ENCODE measurements around the gene SIL1. TPM values are rescaled to one million over a fixed set of nuclear protein-coding genes. Genes with fewer than 3 reads are reported as not detected.

The SIL1 gene
- total and polyA plus RNA-seq, 9 of the 15 experiments (the other 6 are each of a cell fraction or from before 2014, with no cell fraction given): 1.3 to 30.5 (median 18.1) TPM

- Histone ChIP-seq H3K4me2 (ENCODE audit: insufficient read depth, low read length) (no peak overlapping the region; the same call in 1 of the 2 replicates), H3K9ac (ENCODE audit: insufficient read depth in 1 of 2, low read depth in 2 of 2, low read length in 2 of 2) (peak overlapping the region in 1 of 2 experiments; percentile 32; a peak in 1 of 4 replicates), H3K4me1 (replicated peaks in 1 of 2; ENCODE audit: control insufficient read depth in 2 of 2, insufficient read depth in 2 of 2, low read length in 2 of 2) (peaks cover 19 to 26% of the 10 kb centered on the region in 2 experiments), H4K20me1 (replicated peaks; ENCODE audit: control insufficient read depth, insufficient read depth, low read length) (peaks cover 28% of the 10 kb centered on the region; the same call in 1 of the 2 replicates), H3K27me3 (ENCODE audit: control insufficient read depth in 2 of 2, insufficient read depth in 2 of 2, low read length in 2 of 2) (no peaks in the 10 kb centered on the region), H2AFZ (ENCODE audit: low read depth, low read length) (no peak overlapping the region), H3K9me1 (ENCODE audit: control insufficient read depth, insufficient read depth, low read length) (peaks cover 4% of the 10 kb centered on the region), H3K9me3 (replicated peaks; ENCODE audit: control insufficient read depth, insufficient read depth, low read depth, low read length) (no peaks in the 10 kb centered on the region), H3K4me3 (no peak overlapping the region), H3K27ac (ENCODE audit: extremely low read depth, low read depth, low read length) (peak overlapping the region; percentile 64; the same call in 1 of the 3 replicates), H3K36me3 (ENCODE audit: control insufficient read depth, insufficient read depth, low read length) (no peaks in the 10 kb centered on the region), H3K79me2 (ENCODE audit: control insufficient read depth, insufficient read depth, low read length) (no peaks in the 10 kb centered on the region)
- BruUV-seq (replicated peaks): no TSS peak
- in situ Hi-C loops (cut with MboI) (no loop called here), intact Hi-C loops (cut with micrococcal nuclease) (no loop called here)
- POLR2A ChIA-PET: interaction anchor here (0.6 to 1.4 kb wide), 4 partner anchors 8 to 180 kb away, joined by 3 to 8 read pairs (median 4); no protein-coding TSS in a partner anchor
- DNase-seq (ENCODE audit: extremely low read depth in 1 of 4, low spot score in 3 of 4) (peak in 1 of 4 experiments; percentile 14), ATAC-seq (peak; percentile 16), FAIRE-seq (no peak)
- CTCF ChIA-PET (ENCODE audit: low intra/inter-chr PET ratio): no interaction called here
- 48% methylated on average over 9 of the region's 9 CpGs for WGBS (ENCODE audit: insufficient coverage, low coverage, missing lambda C conversion rate)
- TF ChIP-seq ETV5 (CRISPR knock-in tag; IDR thresholded peaks at IDR 0.05; ENCODE audit: low read depth) (no peak), L3MBTL2 (IDR thresholded peaks at IDR 0.05) (peak; percentile 49; the same call in 1 of the 2 replicates), MYC (IDR thresholded peaks at IDR 0.05; ENCODE audit: low read depth, low read length) (0 out of 2 replicates have a peak, but pooled peaks have one; percentile 32), MYC (CRISPR knock-in tag; IDR thresholded peaks at IDR 0.05; ENCODE audit: borderline replicate concordance, low read depth) (no peak), BACH1 (tag; IDR thresholded peaks at IDR 0.05) (no peak)
- TF ChIP-seq, protein P1, sequence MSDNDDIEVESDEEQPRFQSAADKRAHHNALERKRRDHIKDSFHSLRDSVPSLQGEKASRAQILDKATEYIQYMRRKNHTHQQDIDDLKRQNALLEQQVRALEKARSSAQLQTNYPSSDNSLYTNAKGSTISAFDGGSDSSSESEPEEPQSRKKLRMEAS (CRISPR knock-in tag; IDR thresholded peaks at IDR 0.05): peak; percentile 68; the same call in 1 of the 2 replicates
- TF ChIP-seq, protein P2, sequence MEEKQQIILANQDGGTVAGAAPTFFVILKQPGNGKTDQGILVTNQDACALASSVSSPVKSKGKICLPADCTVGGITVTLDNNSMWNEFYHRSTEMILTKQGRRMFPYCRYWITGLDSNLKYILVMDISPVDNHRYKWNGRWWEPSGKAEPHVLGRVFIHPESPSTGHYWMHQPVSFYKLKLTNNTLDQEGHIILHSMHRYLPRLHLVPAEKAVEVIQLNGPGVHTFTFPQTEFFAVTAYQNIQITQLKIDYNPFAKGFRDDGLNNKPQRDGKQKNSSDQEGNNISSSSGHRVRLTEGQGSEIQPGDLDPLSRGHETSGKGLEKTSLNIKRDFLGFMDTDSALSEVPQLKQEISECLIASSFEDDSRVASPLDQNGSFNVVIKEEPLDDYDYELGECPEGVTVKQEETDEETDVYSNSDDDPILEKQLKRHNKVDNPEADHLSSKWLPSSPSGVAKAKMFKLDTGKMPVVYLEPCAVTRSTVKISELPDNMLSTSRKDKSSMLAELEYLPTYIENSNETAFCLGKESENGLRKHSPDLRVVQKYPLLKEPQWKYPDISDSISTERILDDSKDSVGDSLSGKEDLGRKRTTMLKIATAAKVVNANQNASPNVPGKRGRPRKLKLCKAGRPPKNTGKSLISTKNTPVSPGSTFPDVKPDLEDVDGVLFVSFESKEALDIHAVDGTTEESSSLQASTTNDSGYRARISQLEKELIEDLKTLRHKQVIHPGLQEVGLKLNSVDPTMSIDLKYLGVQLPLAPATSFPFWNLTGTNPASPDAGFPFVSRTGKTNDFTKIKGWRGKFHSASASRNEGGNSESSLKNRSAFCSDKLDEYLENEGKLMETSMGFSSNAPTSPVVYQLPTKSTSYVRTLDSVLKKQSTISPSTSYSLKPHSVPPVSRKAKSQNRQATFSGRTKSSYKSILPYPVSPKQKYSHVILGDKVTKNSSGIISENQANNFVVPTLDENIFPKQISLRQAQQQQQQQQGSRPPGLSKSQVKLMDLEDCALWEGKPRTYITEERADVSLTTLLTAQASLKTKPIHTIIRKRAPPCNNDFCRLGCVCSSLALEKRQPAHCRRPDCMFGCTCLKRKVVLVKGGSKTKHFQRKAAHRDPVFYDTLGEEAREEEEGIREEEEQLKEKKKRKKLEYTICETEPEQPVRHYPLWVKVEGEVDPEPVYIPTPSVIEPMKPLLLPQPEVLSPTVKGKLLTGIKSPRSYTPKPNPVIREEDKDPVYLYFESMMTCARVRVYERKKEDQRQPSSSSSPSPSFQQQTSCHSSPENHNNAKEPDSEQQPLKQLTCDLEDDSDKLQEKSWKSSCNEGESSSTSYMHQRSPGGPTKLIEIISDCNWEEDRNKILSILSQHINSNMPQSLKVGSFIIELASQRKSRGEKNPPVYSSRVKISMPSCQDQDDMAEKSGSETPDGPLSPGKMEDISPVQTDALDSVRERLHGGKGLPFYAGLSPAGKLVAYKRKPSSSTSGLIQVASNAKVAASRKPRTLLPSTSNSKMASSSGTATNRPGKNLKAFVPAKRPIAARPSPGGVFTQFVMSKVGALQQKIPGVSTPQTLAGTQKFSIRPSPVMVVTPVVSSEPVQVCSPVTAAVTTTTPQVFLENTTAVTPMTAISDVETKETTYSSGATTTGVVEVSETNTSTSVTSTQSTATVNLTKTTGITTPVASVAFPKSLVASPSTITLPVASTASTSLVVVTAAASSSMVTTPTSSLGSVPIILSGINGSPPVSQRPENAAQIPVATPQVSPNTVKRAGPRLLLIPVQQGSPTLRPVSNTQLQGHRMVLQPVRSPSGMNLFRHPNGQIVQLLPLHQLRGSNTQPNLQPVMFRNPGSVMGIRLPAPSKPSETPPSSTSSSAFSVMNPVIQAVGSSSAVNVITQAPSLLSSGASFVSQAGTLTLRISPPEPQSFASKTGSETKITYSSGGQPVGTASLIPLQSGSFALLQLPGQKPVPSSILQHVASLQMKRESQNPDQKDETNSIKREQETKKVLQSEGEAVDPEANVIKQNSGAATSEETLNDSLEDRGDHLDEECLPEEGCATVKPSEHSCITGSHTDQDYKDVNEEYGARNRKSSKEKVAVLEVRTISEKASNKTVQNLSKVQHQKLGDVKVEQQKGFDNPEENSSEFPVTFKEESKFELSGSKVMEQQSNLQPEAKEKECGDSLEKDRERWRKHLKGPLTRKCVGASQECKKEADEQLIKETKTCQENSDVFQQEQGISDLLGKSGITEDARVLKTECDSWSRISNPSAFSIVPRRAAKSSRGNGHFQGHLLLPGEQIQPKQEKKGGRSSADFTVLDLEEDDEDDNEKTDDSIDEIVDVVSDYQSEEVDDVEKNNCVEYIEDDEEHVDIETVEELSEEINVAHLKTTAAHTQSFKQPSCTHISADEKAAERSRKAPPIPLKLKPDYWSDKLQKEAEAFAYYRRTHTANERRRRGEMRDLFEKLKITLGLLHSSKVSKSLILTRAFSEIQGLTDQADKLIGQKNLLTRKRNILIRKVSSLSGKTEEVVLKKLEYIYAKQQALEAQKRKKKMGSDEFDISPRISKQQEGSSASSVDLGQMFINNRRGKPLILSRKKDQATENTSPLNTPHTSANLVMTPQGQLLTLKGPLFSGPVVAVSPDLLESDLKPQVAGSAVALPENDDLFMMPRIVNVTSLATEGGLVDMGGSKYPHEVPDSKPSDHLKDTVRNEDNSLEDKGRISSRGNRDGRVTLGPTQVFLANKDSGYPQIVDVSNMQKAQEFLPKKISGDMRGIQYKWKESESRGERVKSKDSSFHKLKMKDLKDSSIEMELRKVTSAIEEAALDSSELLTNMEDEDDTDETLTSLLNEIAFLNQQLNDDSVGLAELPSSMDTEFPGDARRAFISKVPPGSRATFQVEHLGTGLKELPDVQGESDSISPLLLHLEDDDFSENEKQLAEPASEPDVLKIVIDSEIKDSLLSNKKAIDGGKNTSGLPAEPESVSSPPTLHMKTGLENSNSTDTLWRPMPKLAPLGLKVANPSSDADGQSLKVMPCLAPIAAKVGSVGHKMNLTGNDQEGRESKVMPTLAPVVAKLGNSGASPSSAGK (IDR thresholded peaks at IDR 0.05): peak; percentile 30
- TF ChIP-seq, protein P3, sequence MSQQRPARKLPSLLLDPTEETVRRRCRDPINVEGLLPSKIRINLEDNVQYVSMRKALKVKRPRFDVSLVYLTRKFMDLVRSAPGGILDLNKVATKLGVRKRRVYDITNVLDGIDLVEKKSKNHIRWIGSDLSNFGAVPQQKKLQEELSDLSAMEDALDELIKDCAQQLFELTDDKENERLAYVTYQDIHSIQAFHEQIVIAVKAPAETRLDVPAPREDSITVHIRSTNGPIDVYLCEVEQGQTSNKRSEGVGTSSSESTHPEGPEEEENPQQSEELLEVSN (IDR thresholded peaks at IDR 0.05; ENCODE audit: borderline replicate concordance in 1 of 2, extremely low read depth in 1 of 2, insufficient read depth in 1 of 2, insufficient read length in 1 of 2, low read depth in 1 of 2, low read length in 1 of 2, poor library complexity in 1 of 2, severe bottlenecking in 1 of 2): peak in 1 of 2 experiments; percentile 22
These were observed 47.7 kb downstream of the SIL1 start for GRCh38 chr5:139150367-139150999.
